GM06990 (cell line): ENCODE results near the gene TRMT44.

Source experiments
- DNase-seq: peaks from one replicate; pipeline ENCODE4 v3.0.0-alpha.2; 2011; ENCODE audit not compliant: insufficient read length; ENCODE audit errors: extremely low read depth
- H3K27me3 ChIP-seq: replicated peaks from 2 replicates; pipeline ENCODE4 v1.6.0; 2011; ENCODE audit warnings: low read length; ENCODE audit not compliant: control insufficient read depth, insufficient read depth
- H3K36me3 ChIP-seq: 2 replicates; pipeline ENCODE4 v1.5.1; 2011; ENCODE audit warnings: low read length; ENCODE audit not compliant: control insufficient read depth, insufficient read depth
- H3K4me3 ChIP-seq: replicated peaks from 2 replicates; pipeline ENCODE4 v1.5.1; 2011; ENCODE audit warnings: low read depth, mild to moderate bottlenecking, control low read depth, low read length
- TF ChIP-seq, protein P1 (sequence below): IDR thresholded peaks from 2 replicates; pipeline ENCODE4 v1.5.1; 2011; ENCODE audit warnings: low read length, control low read depth, mild to moderate bottlenecking, inconsistent platforms; ENCODE audit not compliant: insufficient read depth, poor library complexity, severe bottlenecking

The TRMT44 gene

DNA sequence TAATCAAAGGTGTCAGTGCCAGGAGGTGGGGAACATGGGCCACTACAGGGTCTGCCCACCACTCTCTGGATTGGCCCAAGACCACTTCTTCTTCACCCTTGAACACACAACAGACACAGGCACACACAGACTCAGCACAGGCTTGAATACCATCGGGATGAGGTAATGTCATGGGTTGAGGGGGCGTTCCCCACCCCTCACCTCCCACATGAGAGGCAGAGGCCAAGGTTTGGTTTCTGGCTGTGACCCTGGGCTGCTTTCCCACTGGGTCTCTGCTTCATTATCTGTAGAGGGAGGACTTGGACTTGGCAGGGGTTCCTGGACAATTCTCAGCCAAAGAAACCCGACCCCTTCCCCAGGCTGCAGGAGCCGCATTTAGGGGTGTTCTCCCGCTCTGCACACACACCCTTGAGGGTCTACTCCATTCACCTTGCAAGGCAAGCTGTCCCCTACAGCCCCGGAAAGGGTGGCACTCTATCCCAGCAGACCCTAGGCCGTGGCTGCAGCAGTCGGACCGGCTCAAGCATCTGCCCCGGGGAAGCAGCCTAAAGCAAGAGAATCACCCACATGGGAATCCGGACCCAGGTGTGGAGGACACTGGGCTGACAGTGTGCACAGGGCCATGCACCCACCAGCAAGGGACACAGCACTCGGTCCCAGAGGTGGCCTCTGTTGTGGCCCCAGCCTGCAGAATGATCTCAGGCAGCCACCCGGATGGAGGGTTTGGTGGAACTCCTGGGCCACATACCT, 62.4 kb downstream of the TRMT44 start:
- no peak overlapping the region for H3K4me3 ChIP-seq
- no peak for DNase-seq
- no peaks in the 10 kb centered on the region; the same call in 1 of the 2 replicates for H3K27me3 ChIP-seq
- TF ChIP-seq, protein P1, sequence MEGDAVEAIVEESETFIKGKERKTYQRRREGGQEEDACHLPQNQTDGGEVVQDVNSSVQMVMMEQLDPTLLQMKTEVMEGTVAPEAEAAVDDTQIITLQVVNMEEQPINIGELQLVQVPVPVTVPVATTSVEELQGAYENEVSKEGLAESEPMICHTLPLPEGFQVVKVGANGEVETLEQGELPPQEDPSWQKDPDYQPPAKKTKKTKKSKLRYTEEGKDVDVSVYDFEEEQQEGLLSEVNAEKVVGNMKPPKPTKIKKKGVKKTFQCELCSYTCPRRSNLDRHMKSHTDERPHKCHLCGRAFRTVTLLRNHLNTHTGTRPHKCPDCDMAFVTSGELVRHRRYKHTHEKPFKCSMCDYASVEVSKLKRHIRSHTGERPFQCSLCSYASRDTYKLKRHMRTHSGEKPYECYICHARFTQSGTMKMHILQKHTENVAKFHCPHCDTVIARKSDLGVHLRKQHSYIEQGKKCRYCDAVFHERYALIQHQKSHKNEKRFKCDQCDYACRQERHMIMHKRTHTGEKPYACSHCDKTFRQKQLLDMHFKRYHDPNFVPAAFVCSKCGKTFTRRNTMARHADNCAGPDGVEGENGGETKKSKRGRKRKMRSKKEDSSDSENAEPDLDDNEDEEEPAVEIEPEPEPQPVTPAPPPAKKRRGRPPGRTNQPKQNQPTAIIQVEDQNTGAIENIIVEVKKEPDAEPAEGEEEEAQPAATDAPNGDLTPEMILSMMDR, result no peak
- no peaks in the 10 kb centered on the region for H3K36me3 ChIP-seq

DNA sequence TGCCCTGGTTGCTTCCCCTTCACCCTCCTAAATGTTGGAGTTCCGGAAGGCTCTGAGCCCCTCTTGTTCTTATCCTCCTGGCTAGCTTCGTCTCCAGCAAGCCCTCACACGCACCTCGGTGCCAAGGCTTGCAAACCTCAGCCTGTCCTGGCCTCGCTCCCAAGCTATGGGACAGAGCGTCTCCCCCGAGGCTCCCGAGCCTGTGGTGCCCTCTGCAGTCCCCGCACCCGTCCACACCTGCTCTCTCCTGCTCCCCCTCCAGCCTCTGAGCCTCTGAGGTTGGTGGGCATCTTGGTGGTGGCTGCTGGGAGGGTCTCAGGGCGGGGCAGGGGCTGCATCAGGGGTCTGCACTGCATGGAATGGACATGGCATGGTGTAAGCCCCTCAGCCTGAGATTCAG, 63.2 kb downstream of the TRMT44 start:
- no peaks in the 10 kb centered on the region; the same call in 1 of the 2 replicates for H3K27me3 ChIP-seq
- TF ChIP-seq, protein P1, result no peak
- no peak for DNase-seq

DNA sequence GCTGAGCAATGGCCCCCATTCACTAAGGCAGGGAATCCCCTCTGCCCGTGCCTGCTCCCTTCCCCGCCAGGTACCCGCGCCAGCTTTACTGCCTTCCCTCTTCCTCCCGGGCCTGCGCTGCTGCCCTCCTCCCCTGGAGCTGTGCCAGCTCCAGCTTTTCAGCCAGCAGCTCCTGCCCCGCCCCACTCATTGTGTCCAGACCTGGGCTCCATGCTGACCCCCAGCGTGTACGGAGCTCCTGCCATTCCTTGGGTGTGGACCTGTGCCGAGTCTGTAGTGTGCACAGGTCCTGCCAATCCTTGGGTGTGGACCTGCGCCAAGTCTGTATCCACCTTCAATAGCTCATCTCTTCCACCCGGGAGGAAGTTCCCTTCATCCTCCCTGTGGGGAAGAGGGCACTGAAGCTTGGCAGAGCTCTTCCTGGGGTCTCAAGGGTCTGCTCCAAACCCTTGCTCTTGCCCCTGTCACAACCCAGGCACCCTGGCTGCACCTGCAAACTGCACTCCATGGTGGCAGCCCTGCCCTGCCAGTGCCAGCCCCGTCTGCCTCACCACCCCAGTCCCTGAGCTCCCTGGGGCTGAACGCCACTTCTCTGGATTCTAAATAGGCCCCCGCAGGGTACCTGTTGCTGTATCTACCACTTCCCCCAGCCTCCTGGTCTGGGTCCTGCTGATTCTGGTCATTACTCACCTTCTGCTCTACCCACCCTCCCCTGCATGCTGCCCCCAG, 63.9 kb downstream of the TRMT44 start:
- no peak overlapping the region for H3K4me3 ChIP-seq
- no peaks in the 10 kb centered on the region for H3K36me3 ChIP-seq
- TF ChIP-seq, protein P1, result no peak
- DNase-seq, result no peak
- no peaks in the 10 kb centered on the region; the same call in 1 of the 2 replicates for H3K27me3 ChIP-seq

More for the DNA sequence above, 63.2 kb downstream of the TRMT44 start:
- Histone ChIP-seq H3K36me3 (no peaks in the 10 kb centered on the region), H3K4me3 (no peak overlapping the region)

DNA sequence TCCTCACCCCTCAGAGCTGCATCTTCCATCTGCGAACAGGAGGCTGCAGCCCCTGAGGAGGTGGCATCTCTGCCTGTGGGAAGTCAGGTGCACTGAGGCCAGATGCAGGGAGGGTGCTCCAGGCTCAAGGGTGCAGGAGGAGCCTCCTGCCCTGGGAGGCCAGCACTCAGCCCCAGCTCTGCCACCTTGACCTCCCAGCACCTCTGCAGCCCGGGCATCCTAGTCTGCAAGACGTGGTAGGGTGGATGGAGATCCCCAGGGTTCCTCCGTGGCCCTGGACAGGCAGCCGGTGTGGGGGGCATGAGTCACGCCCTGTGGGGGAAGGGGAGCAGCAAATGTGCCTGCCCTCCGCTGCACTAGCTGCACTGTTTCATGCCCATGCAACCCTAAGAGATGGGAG, 64.7 kb downstream of the TRMT44 start:
- H3K27me3 ChIP-seq, result no peaks in the 10 kb centered on the region; the same call in 1 of the 2 replicates
- DNase-seq, result no peak
- H3K36me3 ChIP-seq, result no peaks in the 10 kb centered on the region
- TF ChIP-seq, protein P1, result no peak
- no peak overlapping the region for H3K4me3 ChIP-seq

DNA sequence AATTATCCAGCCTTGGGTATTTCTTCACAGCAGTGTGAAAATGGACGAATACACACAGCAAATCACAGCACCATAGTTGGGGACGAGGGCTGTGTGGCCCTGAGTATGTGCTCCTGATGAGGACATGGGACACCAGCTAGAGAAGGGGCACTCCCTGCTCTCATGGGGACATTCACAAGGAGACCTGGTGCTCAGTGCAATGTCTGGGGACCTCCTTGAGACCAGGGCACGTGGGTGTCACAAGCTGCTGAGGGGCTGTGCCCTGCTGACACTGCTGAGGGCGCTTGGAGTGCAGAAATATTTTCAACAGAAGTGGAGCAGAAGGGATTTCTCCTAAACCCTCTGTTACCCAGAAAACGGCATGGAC, 65.4 kb downstream of the TRMT44 start:
- DNase-seq, result no peak
- H3K36me3 ChIP-seq, result no peaks in the 10 kb centered on the region
- no peak overlapping the region for H3K4me3 ChIP-seq
- TF ChIP-seq, protein P1, result no peak
- no peaks in the 10 kb centered on the region; the same call in 1 of the 2 replicates for H3K27me3 ChIP-seq
